ENCODE data around the gene DEK.
"Not testable (repeated sequence)": the region's sequence is repeated elsewhere in the genome, so short reads cannot be mapped to it uniquely, and the experiment has no call there.

DEK gene

DNA sequence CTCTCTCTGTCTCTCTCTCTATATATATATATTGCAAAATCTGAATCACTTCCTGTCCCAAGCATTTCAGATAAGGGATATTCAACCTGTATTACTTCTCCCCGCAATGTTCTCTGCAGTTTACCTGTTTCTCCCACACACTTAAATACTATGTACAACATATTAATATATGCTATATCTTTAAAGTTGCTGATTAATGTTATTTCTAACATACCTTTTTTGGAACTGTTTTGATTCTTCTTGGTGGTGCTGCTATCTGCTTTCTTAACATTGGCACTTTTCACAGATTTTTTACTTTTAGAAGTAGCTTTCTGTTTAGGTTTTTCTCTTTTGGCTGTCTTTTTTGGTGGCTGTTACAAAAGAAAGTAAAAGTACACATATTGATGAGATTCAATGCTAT lies 27.2 kb downstream of the DEK start:
- no peak for DNase-seq (ENCODE audit: low read depth)

DNA sequence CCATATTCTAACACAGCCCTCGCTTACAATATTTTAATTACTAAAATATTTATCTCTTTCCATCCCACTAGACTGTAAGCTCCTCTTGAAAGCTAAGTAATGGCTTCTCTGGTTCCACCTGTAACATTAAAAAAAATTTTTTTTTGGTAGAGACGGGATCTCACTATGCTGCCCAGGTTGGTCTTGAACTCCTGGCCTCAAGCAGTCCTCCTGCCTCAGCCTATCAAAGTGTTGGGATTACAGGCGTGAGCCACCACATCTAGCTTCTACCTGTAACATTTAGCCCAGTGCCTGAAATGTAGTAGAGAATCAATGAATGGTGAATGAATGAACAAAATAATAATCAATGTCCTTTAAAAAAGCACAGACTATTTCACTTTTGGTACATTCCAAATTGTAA lies 28.8 kb downstream of the DEK start:
- no peak for DNase-seq (ENCODE audit: low read depth)

DNA sequence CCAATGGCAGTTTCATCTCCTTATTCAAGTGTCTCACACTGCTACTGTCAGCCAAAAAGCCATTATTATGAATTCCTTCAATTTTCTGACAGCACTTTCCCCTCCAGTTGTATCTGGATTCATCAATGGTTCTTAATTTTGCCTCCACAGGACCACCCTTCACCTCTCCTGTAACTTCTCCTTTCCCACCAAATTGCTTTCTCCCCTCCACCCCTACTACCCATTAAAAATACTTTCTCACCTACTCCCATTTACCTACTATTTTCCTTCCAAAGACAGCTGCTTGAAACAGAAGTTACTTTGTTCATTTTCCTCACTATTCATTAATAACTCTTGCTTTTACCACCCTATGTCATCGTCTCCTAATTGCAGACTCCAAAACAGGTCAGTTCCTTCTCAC lies 29.8 kb downstream of the DEK start:
- DNase-seq (ENCODE audit: low read depth) = no peak

DNA sequence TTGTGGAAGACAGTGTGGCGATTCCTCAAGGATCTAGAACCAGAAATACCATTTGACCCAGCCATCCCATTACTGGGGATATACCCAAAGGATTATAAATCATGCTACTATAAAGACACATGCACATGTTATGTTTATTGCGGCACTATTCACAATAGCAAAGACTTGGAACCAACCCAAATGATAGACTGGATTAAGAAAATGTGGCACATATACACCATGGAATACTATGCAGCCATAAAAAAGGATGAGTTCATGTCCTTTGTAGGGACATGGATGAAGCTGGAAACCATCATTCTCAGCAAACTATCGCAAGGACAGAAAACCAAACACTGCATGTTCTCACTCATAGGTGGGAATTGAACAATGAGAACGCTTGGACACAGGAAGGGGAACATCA lies 30.6 kb downstream of the DEK start:
- not testable (repeated sequence) for DNase-seq (ENCODE audit: low read depth)

DNA sequence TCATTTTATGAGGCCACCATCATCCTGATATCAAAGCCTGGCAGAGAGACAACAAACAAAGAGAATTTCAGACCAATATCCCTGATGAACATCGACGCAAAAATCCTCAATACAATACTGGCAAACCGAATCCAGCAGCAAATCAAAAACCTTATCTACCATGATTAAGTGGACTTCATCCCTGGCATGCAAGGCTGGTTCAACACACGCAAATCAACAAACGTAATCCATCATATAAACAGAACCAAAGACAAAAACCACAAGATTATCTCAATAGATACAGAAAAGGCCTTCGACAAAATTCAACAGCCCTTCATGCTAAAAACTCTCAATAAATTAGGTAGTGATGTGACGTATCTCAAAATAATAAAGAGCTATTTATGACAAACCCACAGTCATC lies 32.5 kb downstream of the DEK start:
- DNase-seq (ENCODE audit: low read depth) = not testable (repeated sequence)

DNA sequence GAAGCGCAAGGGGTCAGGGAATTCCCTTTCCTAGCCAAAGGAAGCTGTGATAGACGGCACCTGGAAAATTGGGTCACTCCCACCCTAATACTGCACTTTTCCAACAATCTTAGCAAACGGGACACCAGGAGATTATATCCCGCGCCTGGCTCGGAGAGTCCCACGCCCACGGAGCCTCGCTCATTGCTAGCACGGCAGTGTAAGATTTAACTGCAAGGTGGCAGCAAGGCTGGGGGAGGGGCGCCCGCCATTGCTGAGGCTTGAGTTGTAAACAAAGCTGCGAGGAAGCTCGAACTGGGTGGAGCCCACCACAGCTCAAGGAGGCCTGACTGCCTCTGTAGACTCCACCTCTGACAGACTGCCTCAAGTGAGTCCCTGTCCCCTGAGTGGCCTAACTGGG lies 35.7 kb downstream of the DEK start:
- not testable (repeated sequence) for DNase-seq (ENCODE audit: low read depth)

DNA sequence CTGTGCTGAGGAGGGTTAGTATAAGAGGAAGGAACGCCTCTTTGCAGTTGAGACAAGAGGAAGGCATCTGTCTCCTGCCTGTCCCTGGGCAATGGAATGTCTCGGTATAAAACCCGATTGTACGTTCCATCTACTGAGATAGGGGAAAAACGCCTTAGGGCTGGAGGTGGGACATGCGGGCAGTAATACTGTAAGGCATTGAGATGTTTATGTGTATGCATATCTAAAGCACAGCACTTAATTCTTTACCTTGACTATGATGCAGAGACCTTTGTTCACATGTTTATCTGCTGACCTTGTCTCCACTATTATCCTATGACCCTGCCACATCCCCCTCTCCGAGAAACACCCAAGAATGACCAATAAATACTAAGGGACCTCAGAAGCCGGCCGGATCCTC lies 37.2 kb downstream of the DEK start:
- DNase-seq (ENCODE audit: low read depth) = not testable (repeated sequence)

DNA sequence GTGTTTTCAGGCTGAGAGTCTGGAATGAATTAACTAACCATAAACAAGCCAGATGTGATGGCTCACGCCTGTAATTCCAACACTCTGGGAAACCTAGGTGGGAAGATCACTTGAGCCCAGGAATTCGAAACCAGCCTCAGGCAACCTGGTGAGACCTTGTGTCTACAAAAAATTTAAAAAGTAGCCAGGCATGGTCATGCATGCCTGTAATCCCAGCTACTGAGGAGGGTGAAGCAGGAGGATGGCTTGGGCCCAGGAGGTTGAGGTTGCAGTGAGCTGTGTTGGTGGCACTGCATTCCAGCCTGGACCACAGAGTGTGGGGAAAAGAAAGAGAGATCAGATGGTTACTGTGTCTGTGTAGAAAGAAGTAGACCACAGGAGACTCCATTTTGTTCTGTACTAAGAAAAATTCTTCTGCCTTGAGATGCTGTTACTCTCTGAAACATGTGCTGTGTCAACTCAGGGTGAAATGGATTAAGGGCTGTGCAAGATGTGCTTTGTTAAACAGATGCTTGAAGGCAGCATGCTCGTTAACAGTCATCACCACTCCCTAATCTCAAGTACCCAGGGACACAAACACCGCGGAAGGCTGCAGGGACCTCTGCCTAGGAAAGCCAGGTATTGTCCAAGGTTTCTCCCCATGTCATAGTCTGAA lies 37.8 kb downstream of the DEK start:
- DNase-seq (ENCODE audit: low read depth) = not testable (repeated sequence)

DNA sequence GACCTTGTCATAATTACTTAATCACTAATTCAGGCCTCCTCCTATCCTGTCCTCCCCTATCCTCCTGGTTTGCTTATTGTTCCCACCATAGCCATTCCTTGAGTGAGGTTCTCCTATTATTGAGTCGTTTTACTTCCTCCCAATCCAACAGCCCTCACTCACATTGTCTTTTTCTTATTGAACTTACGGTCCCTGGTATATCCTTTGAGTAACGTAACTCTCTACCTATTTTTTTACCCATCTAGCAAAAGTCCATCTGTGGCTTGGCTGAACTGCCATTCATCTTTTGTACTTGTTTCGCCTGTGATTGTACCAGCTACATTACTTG lies 43.1 kb downstream of the DEK start:
- DNase-seq (ENCODE audit: low read depth) = no peak

DNA sequence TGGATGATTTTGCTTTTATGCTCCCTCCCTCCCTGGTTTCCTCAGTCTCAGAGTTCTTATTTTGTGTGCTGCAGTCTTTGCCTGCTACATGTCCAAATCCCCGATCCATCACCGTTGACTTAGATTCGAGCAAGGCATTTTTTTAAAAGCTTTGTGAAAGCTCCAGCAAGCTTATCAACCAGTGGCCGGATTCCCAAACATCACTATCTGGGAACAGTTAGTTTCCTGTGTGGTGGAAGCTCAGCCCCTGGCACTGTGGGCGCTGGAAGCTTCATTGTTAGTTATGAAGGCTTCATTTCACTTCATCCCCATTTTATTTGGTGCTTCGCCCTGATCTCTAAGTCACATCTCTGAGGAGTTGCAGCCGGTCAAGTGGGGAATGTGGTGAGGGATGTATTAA lies 44.7 kb downstream of the DEK start:
- no peak for DNase-seq (ENCODE audit: low read depth)

DNA sequence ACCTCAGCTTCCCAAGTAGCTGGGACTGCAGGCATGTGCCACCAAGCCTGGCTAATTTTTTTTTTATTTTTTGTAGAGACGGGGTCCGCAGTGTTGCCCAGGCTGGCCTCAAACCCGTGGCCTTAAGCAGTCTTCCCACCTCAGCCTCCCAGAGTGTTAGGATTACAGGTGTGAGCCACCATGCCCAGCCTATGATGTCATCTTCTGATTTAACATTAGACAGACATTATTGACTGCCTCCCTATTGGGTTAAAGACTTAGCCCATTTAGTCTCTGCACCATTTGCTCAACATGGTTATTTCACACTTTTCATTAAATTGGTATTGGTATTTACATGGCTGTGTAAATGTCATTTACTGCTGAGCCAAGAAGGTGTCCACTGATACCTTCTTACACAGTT lies 46.1 kb downstream of the DEK start:
- DNase-seq (ENCODE audit: low read depth) = no peak

DNA sequence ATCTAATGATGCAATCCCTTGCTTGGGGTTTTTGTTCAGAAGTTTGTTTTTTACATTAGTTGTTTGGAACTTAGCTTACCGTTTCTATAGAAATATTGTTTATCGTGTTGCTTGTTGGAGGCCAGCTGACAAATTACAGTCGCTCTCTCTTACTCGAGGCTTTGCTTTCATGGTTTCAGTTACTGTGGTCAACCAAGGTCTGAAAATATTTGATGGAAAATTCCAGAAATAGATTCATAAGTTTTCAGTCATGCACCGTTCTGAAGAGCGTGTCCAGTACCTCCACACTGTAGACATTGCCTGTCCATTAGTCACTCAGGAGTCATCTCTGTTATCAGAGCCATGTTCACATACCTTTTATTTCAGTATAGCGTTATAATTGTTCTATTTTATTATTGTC lies 47.9 kb downstream of the DEK start:
- no peak for DNase-seq (ENCODE audit: low read depth)

DNA sequence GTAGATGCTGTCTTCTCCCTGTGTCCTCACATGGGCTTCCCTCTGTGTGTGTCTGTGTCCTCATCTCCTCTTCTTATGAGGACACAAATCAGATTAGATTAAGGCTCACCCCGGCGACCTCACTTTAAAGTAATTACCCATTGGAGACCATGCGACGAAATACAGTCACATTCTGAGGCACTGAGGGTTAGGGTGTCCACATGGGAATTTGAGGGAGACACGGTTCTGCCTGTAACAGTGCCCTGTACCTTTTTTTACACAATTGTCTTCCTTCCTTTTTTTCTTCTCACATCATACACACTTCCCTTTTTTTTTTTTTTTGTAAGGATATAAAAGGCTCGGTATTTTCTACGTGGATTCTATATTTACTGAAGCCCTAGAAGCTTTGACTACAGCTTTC lies 48.9 kb downstream of the DEK start:
- no peak for DNase-seq (ENCODE audit: low read depth)

DNA sequence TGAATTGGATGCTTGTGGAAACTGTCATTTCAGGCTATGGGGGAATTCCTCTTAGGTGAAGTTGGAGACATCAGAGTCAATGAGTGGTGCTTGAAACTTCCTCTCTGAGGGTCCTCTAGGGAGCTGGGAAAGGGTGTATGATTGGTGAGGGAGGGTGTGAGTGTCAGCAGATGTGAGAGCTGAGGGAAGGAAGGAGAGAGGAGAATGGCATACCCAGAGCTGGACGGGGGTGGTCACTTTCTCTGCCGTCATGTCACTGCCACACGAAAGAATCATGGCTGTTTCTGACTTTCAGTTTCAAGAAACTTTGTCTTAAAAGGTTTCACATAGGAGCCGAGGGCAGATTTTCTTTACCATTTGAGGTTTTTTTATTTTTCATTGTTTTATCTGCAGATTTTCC lies 50.3 kb downstream of the DEK start:
- no peak for DNase-seq (ENCODE audit: low read depth)

DNA sequence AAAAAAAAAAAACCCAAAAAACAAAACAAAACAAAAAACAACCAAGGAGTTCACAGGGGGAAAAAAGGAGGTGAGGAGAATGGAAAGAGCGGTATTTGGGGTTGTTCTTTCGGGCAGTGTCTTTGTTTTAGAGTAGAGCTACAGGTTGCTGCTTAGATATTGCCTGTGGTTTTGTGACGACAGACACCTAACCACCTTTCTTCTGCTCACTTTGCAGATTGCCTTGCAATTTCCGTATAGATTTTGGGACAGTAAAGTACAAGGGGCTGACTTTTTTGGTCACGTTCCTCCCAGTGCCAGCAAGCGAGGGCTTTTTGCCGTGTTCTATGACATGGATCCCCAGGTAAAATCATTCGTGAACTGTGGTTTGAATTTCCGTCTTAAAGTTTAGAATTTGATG lies 50.9 kb downstream of the DEK start:
- DNase-seq (ENCODE audit: low read depth) = no peak

DNA sequence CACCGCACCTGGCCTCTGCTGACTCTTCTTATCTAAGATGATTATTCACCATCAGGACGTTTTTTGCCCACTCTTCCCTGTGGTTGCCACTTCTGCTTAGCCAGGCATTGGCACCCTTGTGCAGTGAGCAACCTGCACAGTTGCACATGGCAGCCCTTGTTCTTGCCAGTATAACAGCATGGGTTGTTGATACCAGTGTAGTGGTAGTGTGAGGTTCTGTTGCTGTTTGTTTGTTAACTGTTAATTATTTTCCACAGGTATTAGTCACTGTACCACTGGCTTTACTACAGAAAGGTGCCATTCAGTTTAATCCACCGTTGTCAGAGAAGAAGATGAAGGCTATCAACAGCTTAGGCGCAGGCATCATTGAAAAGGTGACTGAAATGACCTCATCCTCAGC lies 52.1 kb downstream of the DEK start:
- DNase-seq (ENCODE audit: low read depth) = no peak

DNA sequence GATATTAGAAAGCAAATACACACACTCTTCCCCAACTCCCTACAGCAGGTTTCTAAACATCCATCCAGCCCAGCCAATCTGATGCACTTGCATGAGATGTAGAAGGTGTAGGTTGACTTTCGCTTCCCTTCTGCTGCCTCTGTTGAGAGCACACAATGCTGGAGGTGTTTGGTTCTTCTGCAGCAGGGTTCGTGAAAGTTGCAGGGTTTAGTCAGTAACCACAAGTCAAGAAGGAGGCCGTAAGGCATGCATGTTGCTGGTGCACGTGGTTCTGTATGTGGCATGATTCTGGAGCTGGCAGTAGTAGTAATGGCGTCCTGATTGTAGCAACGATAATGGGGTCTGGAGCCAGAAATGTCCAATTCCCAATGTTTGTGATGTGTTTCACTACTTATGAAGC lies 53.0 kb downstream of the DEK start:
- no peak for DNase-seq (ENCODE audit: low read depth)

DNA sequence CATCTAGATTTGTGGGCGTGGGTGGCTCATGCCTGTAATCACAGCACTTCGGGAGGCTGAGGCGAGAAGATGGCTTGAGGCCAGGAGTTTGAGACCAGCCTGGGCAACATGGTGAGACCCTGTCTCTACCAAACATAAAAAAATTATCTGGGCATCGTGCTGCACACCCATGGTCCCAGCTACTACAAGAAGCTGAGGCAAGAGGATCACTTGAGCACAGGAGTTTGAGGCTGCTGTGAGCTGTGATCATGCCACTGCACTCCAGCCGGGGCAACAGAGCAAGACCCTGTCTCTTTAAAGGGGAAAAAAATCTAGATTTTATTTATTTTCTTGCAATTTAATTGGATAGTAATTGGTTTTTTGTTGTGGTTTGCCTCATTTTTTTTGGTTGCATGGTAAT lies 53.6 kb downstream of the DEK start:
- DNase-seq (ENCODE audit: low read depth) = no peak

DNA sequence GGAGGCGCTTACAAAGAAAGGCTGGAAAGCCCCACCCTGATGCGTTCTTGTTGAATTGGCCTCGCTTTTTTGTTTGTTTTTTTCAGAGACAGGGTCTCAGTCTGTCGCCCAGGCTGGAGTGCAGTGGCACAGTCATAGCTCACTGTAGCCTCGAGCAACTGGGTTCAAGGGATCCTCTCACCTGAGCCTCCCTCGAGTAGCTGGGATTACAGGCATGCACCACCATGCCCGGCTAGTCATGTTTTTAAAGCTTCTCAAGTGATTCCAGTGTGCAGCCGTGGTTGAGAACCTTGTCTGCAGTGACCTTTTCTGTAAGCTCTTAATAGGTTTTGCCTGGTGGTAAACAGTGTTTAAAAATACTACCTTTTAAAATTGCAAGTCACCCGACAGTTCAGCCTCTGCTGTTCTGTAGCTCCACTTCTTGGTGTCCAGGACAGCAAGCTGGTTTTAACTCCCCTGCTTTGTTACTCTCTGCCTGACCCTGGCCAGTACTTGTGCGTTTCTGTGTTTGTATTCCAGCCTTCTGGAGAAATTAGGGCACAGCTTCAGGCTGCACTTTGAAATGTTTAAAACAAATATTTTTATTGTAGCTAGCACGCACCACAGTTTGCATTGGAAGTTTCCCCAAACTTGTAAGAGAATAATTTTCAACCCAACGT lies 54.7 kb downstream of the DEK start:
- no peak for DNase-seq (ENCODE audit: low read depth)

DNA sequence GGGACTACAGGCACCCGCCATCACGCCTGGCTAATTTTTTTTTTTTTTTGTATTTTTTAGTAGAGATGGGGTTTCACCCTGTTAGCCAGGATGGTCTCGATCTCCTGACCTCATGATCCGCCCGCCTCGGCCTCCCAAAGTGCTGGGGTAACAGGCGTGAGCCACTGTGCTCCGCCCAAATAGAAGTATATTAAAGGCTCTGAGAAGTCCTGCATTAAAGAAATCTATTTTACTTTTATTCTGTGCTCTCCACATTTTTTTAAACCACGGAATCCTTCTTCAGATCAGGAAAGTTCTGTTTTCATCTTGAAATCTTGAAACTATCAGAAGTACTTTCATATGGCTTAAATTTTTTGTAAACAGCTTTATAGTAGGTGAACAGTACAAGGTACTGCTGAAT lies 55.6 kb downstream of the DEK start:
- DNase-seq (ENCODE audit: low read depth) = not testable (repeated sequence)

DNA sequence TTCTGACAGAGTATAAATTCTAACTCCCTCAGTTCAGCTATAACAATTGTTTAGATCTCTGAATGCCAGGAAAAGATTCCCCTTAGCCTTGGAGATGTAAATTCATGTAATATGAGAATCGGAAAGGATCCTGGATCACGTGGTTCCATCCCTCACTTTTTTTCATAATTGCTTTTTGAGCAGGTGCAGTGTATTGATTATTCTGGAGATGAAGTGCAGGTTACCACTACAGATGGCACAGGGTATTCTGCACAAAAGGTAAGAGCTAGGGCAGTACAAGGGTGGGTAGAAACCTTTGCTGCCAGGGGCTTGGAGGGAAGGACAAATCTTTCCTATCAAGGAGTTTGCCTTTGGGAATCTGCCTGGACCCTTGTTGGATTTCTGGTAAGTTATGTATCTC lies 56.4 kb downstream of the DEK start:
- DNase-seq (ENCODE audit: low read depth) = no peak

DNA sequence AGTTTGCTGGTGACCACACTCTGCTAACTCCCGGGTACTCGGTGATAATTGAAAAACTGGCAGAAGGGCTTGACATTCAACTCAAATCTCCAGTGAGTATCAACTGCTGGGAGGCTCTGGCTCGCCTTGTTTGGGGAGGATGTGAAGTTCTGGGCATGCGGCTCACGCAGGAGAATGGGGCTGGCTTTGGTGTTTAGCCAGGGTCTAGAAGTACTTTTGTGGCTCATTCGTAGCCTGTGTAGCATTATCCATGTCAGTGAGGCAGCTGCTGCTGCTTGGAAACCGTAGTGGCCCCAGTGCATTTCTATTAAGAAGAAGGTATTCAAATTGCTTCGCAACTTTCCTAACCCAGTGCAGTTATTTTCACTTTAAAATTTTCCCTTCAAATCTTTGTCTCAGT lies 56.9 kb downstream of the DEK start:
- DNase-seq (ENCODE audit: low read depth) = no peak

DNA sequence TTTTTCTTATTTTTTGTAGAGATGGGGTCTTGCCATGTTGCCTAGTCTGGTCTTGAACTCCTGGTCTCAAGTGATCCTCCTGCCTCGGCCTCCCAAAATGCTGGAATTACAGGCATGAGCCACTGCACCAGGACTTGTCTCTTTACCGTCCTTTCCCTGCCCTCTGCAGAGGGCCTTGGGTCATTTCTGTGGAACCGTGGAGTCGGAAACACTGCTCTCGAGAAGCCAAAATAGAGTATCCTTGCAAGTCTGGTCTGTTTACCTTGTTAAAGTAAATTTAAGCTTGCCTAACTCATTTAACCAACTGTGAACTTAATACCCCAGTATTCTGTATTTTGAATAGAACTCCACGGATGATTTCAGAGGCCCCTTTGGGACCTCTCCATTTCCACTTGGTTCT lies 57.7 kb downstream of the DEK start:
- DNase-seq (ENCODE audit: low read depth) = no peak

DNA sequence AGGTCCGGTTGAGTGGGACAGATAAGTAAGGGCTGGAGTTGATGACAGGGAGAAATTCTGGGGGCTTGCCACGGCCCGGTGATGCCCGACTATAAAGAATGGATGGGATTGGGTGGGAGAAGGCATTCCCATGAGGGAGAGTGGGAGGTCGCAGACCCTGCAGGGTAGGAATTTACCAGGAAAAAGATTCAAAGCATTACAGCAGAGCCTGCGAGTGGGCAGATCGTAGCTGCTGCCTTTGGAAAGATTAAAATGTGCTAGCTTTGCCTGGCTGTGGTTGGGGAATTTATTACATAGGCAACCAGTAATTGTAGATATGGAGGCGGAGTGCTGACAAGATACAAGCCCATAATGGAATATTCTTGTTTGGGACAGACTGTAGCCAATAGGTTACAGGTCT lies 59.6 kb downstream of the DEK start:
- no peak for DNase-seq (ENCODE audit: low read depth)

DNA sequence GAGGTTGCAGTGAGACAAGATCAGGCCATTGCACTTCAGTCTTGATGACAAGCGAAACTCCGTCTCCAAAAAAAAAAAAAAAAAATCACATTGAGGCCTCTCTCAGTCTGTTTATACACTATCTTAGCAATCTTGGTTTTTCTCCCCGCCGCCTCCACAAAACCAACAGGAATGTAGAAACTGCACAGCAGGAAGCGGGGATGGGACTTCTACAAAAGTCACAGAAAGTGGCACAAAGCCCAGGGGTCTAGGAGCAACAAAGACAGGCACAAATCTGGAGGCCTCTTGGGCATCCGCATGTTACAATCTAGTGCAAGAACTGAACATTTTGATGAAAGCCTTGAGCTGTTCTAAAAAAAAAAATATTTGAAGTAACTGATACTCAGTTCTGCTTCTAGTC lies 60.5 kb downstream of the DEK start:
- no peak for DNase-seq (ENCODE audit: low read depth)

Data from stimulated activated CD8-positive, alpha-beta memory T cell treated with anti-CD3 and anti-CD28 coated beads, Interleukin-4, amount 100 ng/mL, for 24 hours (primary cell).